GM11168 (cell line): ENCODE results near the gene CFAP46.

Experiments
- in situ Hi-C: fragments of 300-500 bp; cut with MboI; formaldehyde crosslinking; loops from one replicate; pipeline ENCODE4 v1.12.0; 2022; ENCODE audit warnings: low sequenced_read_pairs; ENCODE audit not compliant: unreplicated experiment

CFAP46 gene

GRCh38 chr10:132980426-132981172 is 38.2 kb upstream of the CFAP46 start:
- in situ Hi-C loops = no loop called here

GRCh38 chr10:132979491-132980425 is 37.4 kb upstream of the CFAP46 start:
- in situ Hi-C loops = no loop called here

GRCh38 chr10:132978542-132978941 is 36.2 kb upstream of the CFAP46 start:
- in situ Hi-C loops = no loop called here

- in situ Hi-C loops = no loop called here
Observed at GRCh38 chr10:132977807-132978206, 35.4 kb upstream of the CFAP46 start.

GRCh38 chr10:132977076-132977475 is 34.7 kb upstream of the CFAP46 start:
- in situ Hi-C loops = no loop called here

DNA sequence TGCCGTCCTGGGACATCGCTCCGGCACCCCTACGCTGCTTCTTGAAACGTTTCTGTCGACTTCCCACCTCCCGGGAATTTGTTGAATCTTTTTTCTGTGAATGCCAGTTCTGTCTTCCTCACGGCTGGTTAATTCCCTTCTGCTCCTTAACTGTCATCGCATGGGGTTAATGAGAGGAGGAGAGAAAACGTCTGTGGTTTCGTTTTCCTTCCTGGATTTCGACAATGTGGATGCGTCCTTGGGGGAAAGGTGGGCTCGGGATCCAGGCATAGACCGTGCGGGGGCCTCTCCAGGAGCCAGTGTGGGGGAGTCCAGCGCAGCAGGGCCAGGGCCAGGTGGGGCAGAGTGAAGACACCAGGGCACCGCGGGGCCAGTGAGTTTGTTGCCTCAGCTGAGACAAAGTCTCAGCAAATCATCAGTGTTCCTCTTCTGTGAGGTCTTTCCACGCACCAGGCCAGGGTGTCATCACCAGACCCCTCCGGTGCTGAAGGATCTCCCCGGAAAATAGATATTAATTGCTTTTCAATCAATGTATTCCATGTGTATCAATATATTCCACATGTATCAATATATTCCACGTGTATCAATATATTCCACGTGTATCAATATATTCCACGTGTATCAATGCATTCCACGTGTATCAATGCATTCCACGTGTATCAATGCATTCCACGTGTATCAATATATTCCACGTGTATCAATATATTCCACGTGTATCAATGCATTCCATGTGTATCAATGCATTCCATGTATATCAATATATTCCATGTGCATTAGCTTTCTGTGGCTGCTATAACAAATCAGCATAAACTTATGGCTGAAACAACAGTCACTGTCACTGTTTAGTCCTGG is 33.7 kb upstream of the CFAP46 start:
- in situ Hi-C loops = no loop called here

- in situ Hi-C loops = no loop called here
Observed at GRCh38 chr10:132974886-132975830, 32.8 kb upstream of the CFAP46 start.

- in situ Hi-C loops = no loop called here
Observed at GRCh38 chr10:132974249-132974796, 32.0 kb upstream of the CFAP46 start.

DNA sequence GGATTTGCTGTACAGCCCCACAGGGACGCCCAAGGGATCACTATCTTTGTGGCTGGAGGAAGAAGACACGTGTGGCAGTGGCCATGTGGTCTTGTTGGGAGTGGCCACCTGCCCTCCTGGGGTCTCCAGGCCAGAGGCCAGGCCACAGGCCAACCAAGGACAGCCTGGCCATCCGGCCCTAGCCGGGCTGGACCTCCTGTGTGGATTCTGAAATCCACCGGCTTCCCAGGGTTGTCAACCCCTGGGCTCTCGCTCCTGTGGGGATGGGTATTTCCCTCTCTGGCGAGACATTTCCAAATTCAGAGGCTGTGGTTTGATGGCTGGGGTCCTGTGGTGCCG is 31.5 kb upstream of the CFAP46 start:
- in situ Hi-C loops = no loop called here

- in situ Hi-C loops = no loop called here
Observed at GRCh38 chr10:132972986-132973902, 30.9 kb upstream of the CFAP46 start.

GRCh38 chr10:132972149-132972985 is 30.0 kb upstream of the CFAP46 start:
- in situ Hi-C loops = no loop called here

DNA sequence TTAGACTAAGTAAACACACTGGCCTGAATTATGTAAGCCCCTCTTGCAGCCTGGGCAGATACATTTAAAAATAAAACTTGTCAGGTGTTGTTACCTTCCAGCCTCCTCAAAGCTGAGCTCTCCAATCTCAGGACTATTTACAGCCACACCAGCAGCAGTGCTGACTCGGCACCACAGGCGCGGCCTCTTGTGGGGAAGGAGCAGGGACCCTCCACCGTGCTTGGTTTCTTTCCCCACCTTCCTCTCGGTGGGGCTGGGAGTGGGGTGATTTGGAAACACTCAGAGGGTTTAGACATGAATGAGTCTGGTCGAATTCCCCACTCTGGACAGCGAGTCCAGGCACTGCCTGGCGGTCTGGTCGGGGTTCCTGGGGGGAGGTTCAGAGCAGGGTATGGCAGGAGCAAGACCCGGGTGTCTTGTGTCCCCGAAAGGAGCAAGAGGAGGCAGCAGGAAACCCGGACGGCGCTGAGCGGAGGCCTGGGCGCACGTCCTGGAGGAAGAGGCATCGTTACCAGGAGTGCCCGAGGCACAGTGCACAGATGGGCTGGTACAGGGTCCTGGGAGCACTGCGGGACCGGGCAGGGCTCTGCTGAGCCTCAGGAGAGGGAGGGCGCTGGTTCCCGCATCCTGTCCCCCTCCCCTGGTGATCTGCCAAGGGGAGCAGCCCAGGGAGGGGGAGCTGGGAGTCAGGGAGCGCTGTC is 29.2 kb upstream of the CFAP46 start:
- in situ Hi-C loops = no loop called here

DNA sequence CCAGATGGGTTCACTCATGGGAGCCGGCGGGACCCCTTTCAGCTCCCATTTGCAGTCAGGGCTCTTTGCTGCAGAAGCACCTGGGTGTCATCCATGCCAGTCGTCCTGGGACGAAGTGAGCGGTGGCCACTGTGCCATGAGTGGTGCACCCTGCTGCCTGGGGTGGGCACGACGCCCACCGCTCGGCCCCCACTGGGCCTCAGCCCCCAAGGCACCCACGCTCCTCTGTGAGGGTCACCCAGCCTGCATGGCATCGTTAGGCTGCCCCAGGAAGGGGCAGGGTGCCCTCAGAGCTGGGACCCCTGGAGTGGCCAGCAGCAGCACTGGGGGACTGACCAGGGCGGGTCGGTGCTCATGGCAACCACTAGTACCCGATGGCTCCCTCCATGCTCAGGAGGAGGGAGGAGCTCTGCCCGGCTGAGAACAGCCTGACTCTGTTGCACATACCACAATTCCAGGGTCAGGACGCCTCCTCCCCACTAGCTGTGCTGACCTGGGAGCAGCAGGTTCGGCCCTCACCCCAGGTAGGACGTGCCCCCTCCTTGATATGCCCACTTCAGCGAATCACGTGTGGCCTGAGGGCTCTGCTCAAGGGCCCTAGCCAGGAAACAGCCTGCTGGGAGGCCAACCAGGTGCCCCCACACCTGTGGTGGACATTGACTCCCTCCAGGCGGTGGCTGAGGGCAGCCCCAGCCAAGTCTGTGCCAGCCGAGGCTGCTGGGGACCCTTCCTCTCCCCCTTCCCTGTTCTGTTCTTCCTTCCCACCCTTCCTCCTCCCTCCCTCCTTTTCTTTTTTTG is 28.5 kb upstream of the CFAP46 start:
- in situ Hi-C loops = no loop called here

- in situ Hi-C loops = no loop called here
Observed at GRCh38 chr10:132967540-132967939, 25.2 kb upstream of the CFAP46 start.

DNA sequence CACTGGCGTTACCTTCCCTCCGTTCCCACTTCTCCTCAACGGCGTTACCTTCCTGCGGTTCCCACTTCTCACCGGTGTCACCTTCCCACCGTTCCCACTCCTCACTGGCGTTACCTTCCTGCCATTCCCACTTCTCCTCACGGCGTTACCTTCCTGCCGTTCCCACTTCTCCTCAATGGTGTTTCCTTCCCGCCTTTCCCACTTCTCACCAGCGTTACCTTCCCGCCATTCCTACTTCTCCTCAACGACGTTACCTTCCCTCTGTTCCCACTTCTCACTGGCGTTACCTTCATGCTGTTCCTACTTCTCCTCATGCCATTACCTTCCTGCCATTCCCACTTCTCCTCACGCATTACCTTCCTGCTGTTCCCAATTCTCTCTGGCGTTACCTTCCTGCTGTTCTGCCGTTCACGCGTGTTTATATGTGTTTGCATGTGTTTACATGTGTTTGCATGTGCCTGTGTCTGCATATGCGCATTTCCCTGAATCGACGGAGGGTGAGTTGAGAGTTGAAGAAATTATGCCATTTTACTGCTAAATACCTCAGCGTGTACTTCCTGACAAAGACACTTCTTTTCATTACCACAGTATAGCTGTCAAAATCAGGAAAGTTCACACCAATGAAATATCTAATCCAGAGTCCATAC is 23.2 kb upstream of the CFAP46 start:
- in situ Hi-C loops = no loop called here
